Measurements from ENCODE around the gene ZBTB16.

The ZBTB16 gene

DNA sequence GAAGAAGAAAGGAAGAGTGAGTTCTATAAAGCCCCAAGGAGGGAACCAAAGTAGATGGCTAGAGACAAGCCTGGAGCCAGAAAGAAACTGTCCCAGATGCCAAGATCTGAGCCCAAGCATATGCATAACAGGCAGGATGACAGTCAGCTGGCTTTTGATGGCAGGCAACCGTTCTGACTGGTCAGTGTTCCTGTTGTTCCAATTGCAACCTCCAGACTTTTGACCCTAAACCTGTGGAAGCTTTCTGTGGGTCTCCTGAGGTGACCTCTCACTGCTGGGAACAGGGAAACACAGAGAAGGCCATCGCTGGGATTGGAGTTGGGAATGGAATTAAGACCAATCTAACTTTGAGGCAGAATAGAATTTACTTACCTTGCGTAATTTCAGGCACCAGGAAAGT lies 215.1 kb downstream of the ZBTB16 start:
- Histone ChIP-seq H3K27me3 (ENCODE audit: insufficient read depth, low read depth, severe bottlenecking) (no peaks in the 10 kb centered on the region), H3K9me3 (ENCODE audit: severe bottlenecking) (no peaks in the 10 kb centered on the region), H3K4me3 (ENCODE audit: low read depth, low read length) (no peak overlapping the region), H3K36me3 (no peaks in the 10 kb centered on the region), H3K27ac (no peak overlapping the region)
- TF ChIP-seq, protein P1, sequence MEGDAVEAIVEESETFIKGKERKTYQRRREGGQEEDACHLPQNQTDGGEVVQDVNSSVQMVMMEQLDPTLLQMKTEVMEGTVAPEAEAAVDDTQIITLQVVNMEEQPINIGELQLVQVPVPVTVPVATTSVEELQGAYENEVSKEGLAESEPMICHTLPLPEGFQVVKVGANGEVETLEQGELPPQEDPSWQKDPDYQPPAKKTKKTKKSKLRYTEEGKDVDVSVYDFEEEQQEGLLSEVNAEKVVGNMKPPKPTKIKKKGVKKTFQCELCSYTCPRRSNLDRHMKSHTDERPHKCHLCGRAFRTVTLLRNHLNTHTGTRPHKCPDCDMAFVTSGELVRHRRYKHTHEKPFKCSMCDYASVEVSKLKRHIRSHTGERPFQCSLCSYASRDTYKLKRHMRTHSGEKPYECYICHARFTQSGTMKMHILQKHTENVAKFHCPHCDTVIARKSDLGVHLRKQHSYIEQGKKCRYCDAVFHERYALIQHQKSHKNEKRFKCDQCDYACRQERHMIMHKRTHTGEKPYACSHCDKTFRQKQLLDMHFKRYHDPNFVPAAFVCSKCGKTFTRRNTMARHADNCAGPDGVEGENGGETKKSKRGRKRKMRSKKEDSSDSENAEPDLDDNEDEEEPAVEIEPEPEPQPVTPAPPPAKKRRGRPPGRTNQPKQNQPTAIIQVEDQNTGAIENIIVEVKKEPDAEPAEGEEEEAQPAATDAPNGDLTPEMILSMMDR (IDR thresholded peaks at IDR 0.05; ENCODE audit: low read depth, low read length), result no peak
- DNase-seq, result no peak

DNA sequence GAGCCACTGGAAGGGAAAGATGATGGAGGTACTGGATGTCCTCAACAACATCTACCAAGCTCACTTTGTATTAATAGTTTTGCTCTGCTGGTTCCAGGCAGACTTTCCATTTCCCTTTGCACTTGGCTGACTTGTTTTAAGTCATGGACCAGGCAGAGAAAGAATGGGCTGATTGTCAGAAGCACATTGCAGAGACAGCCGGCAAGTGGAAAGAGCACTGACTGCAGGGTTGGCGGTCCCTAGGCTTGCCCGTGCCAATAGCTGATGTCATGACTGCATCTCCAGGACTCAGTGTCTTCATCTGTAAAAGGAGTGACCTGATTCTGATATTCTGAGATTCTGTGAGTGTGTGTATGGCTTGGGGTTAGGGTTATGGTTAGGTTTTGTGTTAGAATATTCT lies 215.8 kb downstream of the ZBTB16 start:
- Histone ChIP-seq H3K36me3 (no peaks in the 10 kb centered on the region), H3K27me3 (ENCODE audit: insufficient read depth, low read depth, severe bottlenecking) (no peaks in the 10 kb centered on the region), H3K4me3 (ENCODE audit: low read depth, low read length) (no peak overlapping the region), H3K27ac (no peak overlapping the region), H3K9me3 (ENCODE audit: severe bottlenecking) (no peaks in the 10 kb centered on the region)
- no peak for DNase-seq
- TF ChIP-seq, protein P1 (IDR thresholded peaks at IDR 0.05; ENCODE audit: low read depth, low read length), result no peak

DNA sequence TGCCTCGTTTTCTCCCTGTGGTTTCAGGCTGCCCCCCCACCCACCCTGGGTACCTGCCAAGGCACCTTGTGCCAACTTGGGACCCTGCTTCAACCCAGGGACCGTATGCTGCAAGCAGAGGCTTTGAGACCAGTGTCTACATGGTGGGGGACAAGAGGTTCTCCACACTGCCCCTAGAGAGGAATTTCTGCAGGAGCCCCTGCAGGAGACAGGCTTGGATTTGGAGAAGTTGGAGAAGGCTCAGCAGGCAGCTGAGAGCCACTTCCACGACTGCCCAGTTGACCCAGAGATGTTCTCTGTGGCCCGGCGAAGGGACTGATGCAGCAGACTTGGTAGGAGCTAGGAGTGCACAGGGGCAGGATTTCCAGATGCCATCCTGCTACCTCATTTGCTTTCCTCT lies 216.6 kb downstream of the ZBTB16 start:
- DNase-seq, result no peak
- no peaks in the 10 kb centered on the region for H3K9me3 ChIP-seq (ENCODE audit: severe bottlenecking)
- no peak overlapping the region for H3K27ac ChIP-seq
- TF ChIP-seq, protein P1 (IDR thresholded peaks at IDR 0.05; ENCODE audit: low read depth, low read length), result no peak
- H3K27me3 ChIP-seq (ENCODE audit: insufficient read depth, low read depth, severe bottlenecking), result no peaks in the 10 kb centered on the region
- H3K36me3 ChIP-seq, result no peaks in the 10 kb centered on the region
- H3K4me3 ChIP-seq (ENCODE audit: low read depth, low read length), result no peak overlapping the region

DNA sequence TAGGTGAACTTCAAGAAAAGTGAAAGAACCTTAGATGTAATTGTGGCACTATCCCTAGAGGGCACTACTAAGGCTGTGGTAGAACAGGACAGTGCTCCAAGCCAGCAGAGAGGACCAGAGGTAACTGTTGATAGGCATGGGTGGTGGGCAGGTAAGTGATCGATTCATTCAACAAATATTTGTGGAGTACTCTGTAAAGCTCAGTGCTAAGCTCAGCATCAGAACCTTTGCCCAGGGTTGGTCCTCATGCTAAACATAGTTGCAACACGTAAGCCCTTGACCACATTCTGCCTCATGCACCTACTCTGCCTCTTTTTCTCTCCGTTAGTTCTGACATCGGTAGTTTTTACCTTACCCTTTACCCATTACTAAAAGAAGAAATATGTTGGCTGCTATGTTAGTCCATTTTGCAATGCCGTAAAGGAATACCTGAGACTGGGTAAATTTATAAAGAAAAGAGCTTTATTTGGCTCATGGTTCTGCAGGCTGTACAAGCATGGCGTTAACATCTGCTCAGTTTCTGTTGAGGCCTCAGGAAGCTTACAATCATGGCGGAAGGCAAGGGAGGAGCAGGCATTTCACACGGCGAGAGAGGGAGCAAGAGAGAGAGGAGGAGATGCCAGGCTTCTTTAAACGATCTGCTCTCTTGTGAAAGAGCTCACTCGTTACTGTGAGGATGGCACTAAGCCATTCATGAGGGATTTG lies 218.3 kb downstream of the ZBTB16 start:
- Histone ChIP-seq H3K9me3 (ENCODE audit: severe bottlenecking) (no peaks in the 10 kb centered on the region), H3K27ac (no peak overlapping the region), H3K4me3 (ENCODE audit: low read depth, low read length) (no peak overlapping the region), H3K36me3 (no peaks in the 10 kb centered on the region), H3K27me3 (ENCODE audit: insufficient read depth, low read depth, severe bottlenecking) (no peaks in the 10 kb centered on the region)
- no peak for DNase-seq
- TF ChIP-seq, protein P1 (IDR thresholded peaks at IDR 0.05; ENCODE audit: low read depth, low read length), result no peak

DNA sequence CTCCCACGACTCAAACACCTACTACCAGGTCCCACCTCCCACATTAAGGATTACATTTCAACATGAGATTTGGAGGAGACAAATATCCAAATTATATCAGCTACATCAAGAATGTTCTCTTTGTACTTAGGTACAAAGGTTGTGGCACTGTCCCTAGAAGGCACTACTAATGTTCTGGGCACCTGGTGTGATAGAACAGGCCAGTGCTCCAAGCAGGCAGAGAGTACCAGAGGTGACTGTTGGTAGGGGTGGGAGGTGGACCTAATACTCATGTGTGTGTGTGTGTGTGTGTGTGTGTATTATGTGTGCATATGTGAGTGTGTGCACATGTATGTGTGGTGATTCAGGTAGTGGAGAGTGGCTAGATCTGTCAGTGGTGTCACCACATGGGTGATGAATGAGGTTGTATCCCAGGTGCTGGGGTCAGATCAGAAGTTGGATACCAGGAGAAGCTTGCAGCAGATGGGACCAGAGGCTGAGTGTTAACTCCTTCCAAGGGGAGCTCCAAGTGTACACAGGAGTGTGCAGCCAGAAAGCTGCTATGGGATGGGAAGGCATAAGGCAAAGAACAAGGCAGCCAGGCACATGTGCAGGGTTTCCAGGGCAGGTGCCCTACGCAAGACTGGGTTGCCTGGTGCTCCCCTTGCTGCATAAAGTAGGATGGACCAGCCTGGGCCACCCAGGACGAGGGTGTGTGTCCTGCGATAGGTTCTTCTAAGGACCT lies 219.0 kb downstream of the ZBTB16 start:
- DNase-seq, result no peak
- no peak overlapping the region for H3K27ac ChIP-seq
- no peaks in the 10 kb centered on the region for H3K36me3 ChIP-seq
- H3K4me3 ChIP-seq (ENCODE audit: low read depth, low read length), result no peak overlapping the region
- no peaks in the 10 kb centered on the region for H3K9me3 ChIP-seq (ENCODE audit: severe bottlenecking)
- TF ChIP-seq, protein P1 (IDR thresholded peaks at IDR 0.05; ENCODE audit: low read depth, low read length), result no peak
- H3K27me3 ChIP-seq (ENCODE audit: insufficient read depth, low read depth, severe bottlenecking), result no peaks in the 10 kb centered on the region

Measured in WERI-Rb-1 (cell line).